Left ventricle myocardium inferior (tissue), 1 donor: ENCODE results near the gene RPH3AL. TPM values are rescaled to one million over a fixed set of nuclear protein-coding genes. Genes with fewer than 3 reads are reported as not detected.

Experiments
- DNase-seq: peaks from one replicate; pipeline ENCODE4 v3.0.0-alpha.2; 2020
- H3K27ac ChIP-seq: fragments of 200-600 bp; replicated peaks from 2 replicates; pipeline ENCODE4 v1.8.0; 2021
- H3K27me3 ChIP-seq: fragments of 200-600 bp; 2 replicates; pipeline ENCODE4 v1.8.0; 2021; ENCODE audit warnings: low read depth
- H3K36me3 ChIP-seq: fragments of 200-600 bp; 2 replicates; pipeline ENCODE4 v1.8.0; 2021
- H3K4me1 ChIP-seq: fragments of 200-600 bp; 2 replicates; pipeline ENCODE4 v1.8.0; 2021
- H3K4me3 ChIP-seq: fragments of 200-600 bp; 2 replicates; pipeline ENCODE4 v1.8.0; 2021; ENCODE audit warnings: mild to moderate bottlenecking, moderate library complexity
- H3K9me3 ChIP-seq: fragments of 200-600 bp; replicated peaks from 2 replicates; pipeline ENCODE4 v1.8.0; 2021
- intact Hi-C: fragments of 100-400 bp; cut with micrococcal nuclease; formaldehyde crosslinking; loops from one replicate; pipeline ENCODE4 v1.11.0; 2022
- total RNA-seq: library from RNA; stranded (reverse); fragmentation: NEBNext Ultra II Directional; extraction: Animal tissue kit (Norgen Biotek cat#: 25700); gene quantifications from one replicate; pipeline ENCODE4 v1.2.1, GENCODE V29; 2021
- TF ChIP-seq, protein P1 (sequence below): fragments of 200-600 bp; IDR thresholded peaks from 2 replicates; pipeline ENCODE4 v1.8.0; 2021; ENCODE audit warnings: antibody characterized with exemption, mild to moderate bottlenecking, borderline replicate concordance
- donor health status: DM: no; HTN: yes; CAD: no; lungs with severe emphysema.

The RPH3AL gene
- total RNA-seq, 1 donor from 2014 or later: 4.0 TPM

DNA sequence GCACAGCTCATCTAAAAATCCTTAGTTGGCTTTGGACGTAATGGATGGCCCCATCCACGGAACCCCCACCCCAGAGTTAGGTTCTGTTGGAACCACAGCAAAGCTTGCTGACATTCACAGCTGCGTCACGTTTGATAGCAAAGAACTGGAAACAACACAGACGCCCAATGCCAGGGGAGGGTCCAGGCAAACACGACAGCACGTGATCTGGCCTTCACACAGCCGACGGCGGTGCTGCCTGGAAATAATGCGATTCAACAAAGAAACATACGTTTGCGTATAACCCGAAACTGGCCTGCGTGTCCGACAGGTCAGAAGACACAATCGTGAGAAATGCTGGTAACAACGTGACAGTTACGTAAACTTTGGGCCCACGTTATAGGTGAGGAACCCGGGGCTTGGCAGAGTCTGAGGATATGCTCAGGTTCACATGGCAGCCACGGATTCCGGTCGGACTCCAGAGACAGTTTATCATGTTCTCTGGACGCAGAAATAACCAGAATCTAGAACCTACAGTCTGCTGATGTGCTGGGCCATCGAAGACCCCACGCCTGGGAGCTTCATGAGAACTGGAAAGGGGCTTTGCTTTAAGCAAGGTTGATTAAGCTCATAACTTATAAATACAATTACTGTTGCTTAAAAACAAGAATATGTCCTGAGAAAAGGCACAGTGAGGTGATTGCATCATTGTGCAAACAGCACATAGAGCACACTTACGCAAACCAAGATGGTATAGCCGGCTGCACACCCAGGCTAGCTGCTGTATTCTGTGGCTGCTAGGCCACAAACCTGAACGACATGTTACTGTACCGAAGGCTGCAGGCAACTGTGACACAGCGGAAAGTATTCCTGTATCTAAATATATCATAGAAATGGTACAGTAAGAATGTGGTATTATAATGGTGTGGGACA is 70.4 kb downstream of the RPH3AL start:
- Histone ChIP-seq H3K27me3 (peaks cover 7% of the 10 kb centered on the region), H3K4me3 (no peak overlapping the region), H3K27ac (no peak overlapping the region), H3K9me3 (peaks cover 6% of the 10 kb centered on the region), H3K36me3 (peaks cover 13% of the 10 kb centered on the region), H3K4me1 (peaks cover 10% of the 10 kb centered on the region)
- no peak for DNase-seq
- TF ChIP-seq, protein P1, sequence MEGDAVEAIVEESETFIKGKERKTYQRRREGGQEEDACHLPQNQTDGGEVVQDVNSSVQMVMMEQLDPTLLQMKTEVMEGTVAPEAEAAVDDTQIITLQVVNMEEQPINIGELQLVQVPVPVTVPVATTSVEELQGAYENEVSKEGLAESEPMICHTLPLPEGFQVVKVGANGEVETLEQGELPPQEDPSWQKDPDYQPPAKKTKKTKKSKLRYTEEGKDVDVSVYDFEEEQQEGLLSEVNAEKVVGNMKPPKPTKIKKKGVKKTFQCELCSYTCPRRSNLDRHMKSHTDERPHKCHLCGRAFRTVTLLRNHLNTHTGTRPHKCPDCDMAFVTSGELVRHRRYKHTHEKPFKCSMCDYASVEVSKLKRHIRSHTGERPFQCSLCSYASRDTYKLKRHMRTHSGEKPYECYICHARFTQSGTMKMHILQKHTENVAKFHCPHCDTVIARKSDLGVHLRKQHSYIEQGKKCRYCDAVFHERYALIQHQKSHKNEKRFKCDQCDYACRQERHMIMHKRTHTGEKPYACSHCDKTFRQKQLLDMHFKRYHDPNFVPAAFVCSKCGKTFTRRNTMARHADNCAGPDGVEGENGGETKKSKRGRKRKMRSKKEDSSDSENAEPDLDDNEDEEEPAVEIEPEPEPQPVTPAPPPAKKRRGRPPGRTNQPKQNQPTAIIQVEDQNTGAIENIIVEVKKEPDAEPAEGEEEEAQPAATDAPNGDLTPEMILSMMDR: no peak
- intact Hi-C loops: no loop called here

GRCh38 chr17:281365-281999 is 71.1 kb downstream of the RPH3AL start:
- TF ChIP-seq, protein P1: no peak
- Histone ChIP-seq H3K4me1 (peaks cover 10% of the 10 kb centered on the region), H3K9me3 (peaks cover 6% of the 10 kb centered on the region), H3K27me3 (peaks cover 6% of the 10 kb centered on the region), H3K36me3 (peaks cover 13% of the 10 kb centered on the region), H3K4me3 (no peak overlapping the region), H3K27ac (no peak overlapping the region)
- intact Hi-C loops: no loop called here
- no peak for DNase-seq

- Histone ChIP-seq H3K9me3 (peaks cover 6% of the 10 kb centered on the region), H3K36me3 (peaks cover 13% of the 10 kb centered on the region), H3K27me3 (peaks cover under 1% of the 10 kb centered on the region), H3K4me3 (no peak overlapping the region), H3K27ac (peak overlapping the region; percentile 68), H3K4me1 (peaks cover 10% of the 10 kb centered on the region)
- intact Hi-C loops: no loop called here
- TF ChIP-seq, protein P1: no peak
- DNase-seq: no peak
These were observed 71.7 kb downstream of the RPH3AL start for GRCh38 chr17:280901-281300.

GRCh38 chr17:280216-280615 is 72.4 kb downstream of the RPH3AL start:
- no peaks in the 10 kb centered on the region for H3K27me3 ChIP-seq
- peak overlapping the region; percentile 68 for H3K27ac ChIP-seq
- peaks cover 10% of the 10 kb centered on the region for H3K4me1 ChIP-seq
- H3K9me3 ChIP-seq: peaks cover 6% of the 10 kb centered on the region
- no peak for DNase-seq
- H3K4me3 ChIP-seq: no peak overlapping the region
- H3K36me3 ChIP-seq: peaks cover 13% of the 10 kb centered on the region
- intact Hi-C loops: no loop called here
- TF ChIP-seq, protein P1: no peak

DNA sequence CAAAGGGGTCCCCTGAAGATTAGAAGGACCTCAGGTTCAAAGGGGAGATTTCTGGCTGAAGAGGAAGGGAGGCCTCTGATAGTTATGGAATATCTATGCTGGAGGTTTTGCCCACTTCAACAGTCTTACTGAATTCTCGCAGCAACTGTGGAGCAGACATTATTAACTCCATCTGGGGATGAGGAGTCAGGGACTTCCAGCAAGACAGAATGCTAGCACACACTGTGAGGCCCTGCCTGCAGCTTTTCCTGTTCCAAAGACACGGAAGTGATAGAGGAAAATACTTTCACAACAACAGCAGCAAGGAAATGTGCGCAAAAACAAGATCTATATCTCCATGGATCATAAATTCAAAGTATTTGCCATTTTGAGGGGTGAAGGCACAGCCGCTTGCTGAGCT is 72.8 kb downstream of the RPH3AL start:
- H3K27ac ChIP-seq: peak overlapping the region; percentile 68
- no peak for DNase-seq
- H3K4me1 ChIP-seq: peaks cover 10% of the 10 kb centered on the region
- H3K27me3 ChIP-seq: no peaks in the 10 kb centered on the region
- TF ChIP-seq, protein P1: no peak
- intact Hi-C loops: no loop called here
- H3K4me3 ChIP-seq: no peak overlapping the region
- peaks cover 6% of the 10 kb centered on the region for H3K9me3 ChIP-seq
- peaks cover 13% of the 10 kb centered on the region for H3K36me3 ChIP-seq
